ENCODE results near the gene GNAZ.

Gene GNAZ

GRCh38 chr22:23079240-23079768 lies 9.0 kb downstream of the GNAZ start:
- no peak for DNase-seq

GRCh38 chr22:23079814-23080521 lies 9.6 kb downstream of the GNAZ start:
- DNase-seq, result no peak

GRCh38 chr22:23080613-23081290 lies 10.4 kb downstream of the GNAZ start:
- no peak for DNase-seq

- DNase-seq, result no peak
Observed at GRCh38 chr22:23082534-23083314, 12.4 kb downstream of the GNAZ start.

- no peak for DNase-seq
Observed at GRCh38 chr22:23083315-23084021, 13.1 kb downstream of the GNAZ start.

- DNase-seq, result no peak
Observed at GRCh38 chr22:23084453-23085350, 14.4 kb downstream of the GNAZ start.

- DNase-seq, result no peak
Observed at GRCh38 chr22:23085351-23085671, 15.0 kb downstream of the GNAZ start.

GRCh38 chr22:23085785-23086184 lies 15.5 kb downstream of the GNAZ start:
- DNase-seq, result no peak

GRCh38 chr22:23086263-23086662 lies 15.9 kb downstream of the GNAZ start:
- DNase-seq, result no peak

GRCh38 chr22:23086787-23087186 lies 16.5 kb downstream of the GNAZ start:
- no peak for DNase-seq

GRCh38 chr22:23088199-23088604 lies 17.9 kb downstream of the GNAZ start:
- no peak for DNase-seq

- no peak for DNase-seq
Observed at GRCh38 chr22:23089010-23089409, 18.7 kb downstream of the GNAZ start.

- no peak for DNase-seq
Observed at GRCh38 chr22:23089633-23090456, 19.5 kb downstream of the GNAZ start.

GRCh38 chr22:23090457-23090835 lies 20.1 kb downstream of the GNAZ start:
- DNase-seq, result no peak

GRCh38 chr22:23091760-23092159 lies 21.4 kb downstream of the GNAZ start:
- DNase-seq, result no peak

GRCh38 chr22:23092217-23092955 lies 22.1 kb downstream of the GNAZ start:
- DNase-seq, result no peak

- peak; percentile 62 for DNase-seq
Observed at GRCh38 chr22:23093051-23093788, 22.9 kb downstream of the GNAZ start.

- DNase-seq, result no peak
Observed at GRCh38 chr22:23094260-23094659, 23.9 kb downstream of the GNAZ start.
